ENCODE measurements around the gene CD22. TPM values are rescaled to one million over a fixed set of nuclear protein-coding genes. Genes with fewer than 3 reads are reported as not detected.

The CD22 gene
- total and polyA plus RNA-seq, 2 of the 13 experiments (the other 11 are each of a cell fraction or from before 2014, with no cell fraction given): 0.71 to 1.7 TPM

DNA sequence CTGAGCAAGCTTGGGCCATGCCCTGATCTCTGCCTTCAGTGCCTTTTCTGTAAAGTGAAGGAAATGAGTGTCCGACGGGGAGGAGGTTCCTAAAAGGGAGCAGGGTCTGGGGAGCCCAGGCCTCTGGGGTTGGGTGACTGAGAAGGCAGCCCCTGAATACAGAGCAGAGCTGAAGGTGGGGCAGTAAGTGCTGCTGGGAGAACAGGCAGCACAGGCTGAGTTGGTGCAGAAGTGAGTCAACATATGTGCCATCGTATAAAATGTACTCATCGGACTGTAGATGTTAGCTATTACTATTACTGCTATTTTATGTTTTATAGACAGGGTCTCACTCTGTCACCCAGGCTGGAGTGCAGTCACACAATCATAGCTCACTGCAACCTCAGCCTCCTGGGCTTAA is 47.7 kb upstream of the CD22 start:
- no peak overlapping the region for H2AFZ ChIP-seq (ENCODE audit: low read length)
- ChIA-PET POLR2A (interaction anchor here (0.7 to 1.7 kb wide), 4 partner anchors 10 to 233 kb away, joined by 3 to 9 read pairs (median 4); partner anchors contain the start of gene MAG), CTCF (ENCODE audit: low intra/inter-chr PET ratio, low total read pairs) (no interaction called here)
- no TSS peak for BruUV-seq (replicated peaks)
- no peaks in the 10 kb centered on the region for H3K27me3 ChIP-seq (ENCODE audit: control insufficient read depth in 1 of 2, insufficient read depth in 2 of 2, low read length in 2 of 2)
- H3K9ac ChIP-seq (ENCODE audit: insufficient read depth, low read depth, low read length): no peak overlapping the region; the same call in 1 of the 2 replicates
- H3K79me2 ChIP-seq (ENCODE audit: insufficient read depth, low read length): no peaks in the 10 kb centered on the region
- in situ Hi-C loops (cut with HindIII; ENCODE audit: extremely low pct_ligation_motif_present, low pct_unique_long_range_greater_than_20kb) (no loop called here), intact Hi-C loops (cut with micrococcal nuclease; ENCODE audit: unreplicated experiment) (no loop called here)
- H3K9me3 ChIP-seq (ENCODE audit: low read length): no peaks in the 10 kb centered on the region
- H3K4me3 ChIP-seq (replicated peaks in 1 of 3; ENCODE audit: insufficient read depth in 1 of 3, low read depth in 2 of 3, low read length in 3 of 3): no peak overlapping the region
- peaks cover 67% of the 10 kb centered on the region for H3K4me1 ChIP-seq (ENCODE audit: insufficient read depth, low read length)
- 93% methylated on average over 4 of the region's 4 CpGs for WGBS (ENCODE audit: low lambda C conversion rate)
- DNase-seq (ENCODE audit: low spot score) (no peak), ATAC-seq (peak; percentile 3; the same call in 1 of the 3 replicates), FAIRE-seq (no peak)
- H3K27ac ChIP-seq (ENCODE audit: extremely low read length, insufficient read depth, low read length): peak overlapping the region; percentile 77
- H4K20me1 ChIP-seq (ENCODE audit: insufficient read depth, low read length): no peaks in the 10 kb centered on the region
- no peak for TF ChIP-seq JUND (CRISPR knock-in tag; IDR thresholded peaks at IDR 0.05)
- TF ChIP-seq PITX1 (CRISPR knock-in tag; IDR thresholded peaks at IDR 0.05): 0 out of 2 replicates have a peak, but pooled peaks have one; percentile 2
- H3K4me2 ChIP-seq (ENCODE audit: low read depth, low read length): no peak overlapping the region
- peaks cover 2 to 3% of the 10 kb centered on the region in 2 experiments; a peak in 2 of 5 replicates for H3K36me3 ChIP-seq (replicated peaks in 1 of 2; ENCODE audit: control insufficient read depth in 1 of 2, insufficient read depth in 2 of 2, low read length in 2 of 2)

DNA sequence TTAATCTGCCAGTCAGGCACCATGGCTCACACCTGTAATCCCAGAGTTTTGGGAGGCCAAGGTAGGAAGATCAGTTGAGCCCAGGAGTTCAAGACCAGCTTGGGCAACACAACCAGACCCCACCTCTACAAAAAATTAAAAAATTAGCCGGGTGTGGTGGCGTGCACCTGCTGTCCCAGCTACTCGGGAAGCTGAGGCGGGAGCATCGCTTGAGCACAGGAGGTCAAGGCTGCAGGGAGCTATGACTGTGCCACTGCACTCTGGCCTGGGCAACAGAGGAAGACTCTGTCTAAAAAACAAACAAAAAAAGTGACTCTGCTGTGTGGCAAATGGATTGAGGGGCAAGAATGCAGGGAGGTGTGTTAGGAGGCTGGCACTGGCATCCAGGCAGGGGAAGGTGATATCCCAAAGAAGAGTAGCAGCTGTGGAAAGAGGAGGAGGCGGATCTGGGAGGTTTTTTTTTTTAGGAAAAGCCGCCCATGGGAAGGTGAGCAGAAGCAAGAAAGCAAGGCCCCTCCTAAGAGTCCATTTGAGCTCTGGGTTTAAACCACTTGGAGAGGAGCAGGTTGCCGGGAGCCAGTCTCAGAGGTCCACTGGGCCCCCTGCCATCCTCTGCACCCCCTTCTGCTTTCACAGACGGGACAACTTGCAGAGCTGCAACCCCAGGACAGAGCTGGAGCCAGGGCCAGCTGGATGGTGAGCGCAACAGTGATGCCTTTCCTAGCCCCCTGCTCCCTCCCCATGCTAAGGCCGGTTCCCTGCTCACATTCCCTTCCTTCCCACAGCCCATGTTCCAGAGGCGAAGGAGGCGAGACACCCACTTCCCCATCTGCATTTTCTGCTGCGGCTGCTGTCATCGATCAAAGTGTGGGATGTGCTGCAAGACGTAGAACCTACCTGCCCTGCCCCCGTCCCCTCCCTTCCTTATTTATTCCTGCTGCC is 44.6 kb upstream of the CD22 start:
- peak overlapping the region; percentile 14 to 35 (median 18); a peak in 2 of 6 replicates for H3K4me3 ChIP-seq (replicated peaks in 1 of 3; ENCODE audit: insufficient read depth in 1 of 3, low read depth in 2 of 3, low read length in 3 of 3)
- in situ Hi-C loops (cut with HindIII; ENCODE audit: extremely low pct_ligation_motif_present, low pct_unique_long_range_greater_than_20kb) (no loop called here), intact Hi-C loops (cut with micrococcal nuclease; ENCODE audit: unreplicated experiment) (loop anchor here (1.0 kb wide), 1 partner anchor 31 kb away; no protein-coding TSS in a partner anchor)
- H4K20me1 ChIP-seq (ENCODE audit: insufficient read depth, low read length): no peaks in the 10 kb centered on the region
- peak overlapping the region; percentile 40 for H3K27ac ChIP-seq (ENCODE audit: extremely low read length, insufficient read depth, low read length)
- no peaks in the 10 kb centered on the region for H3K36me3 ChIP-seq (replicated peaks in 1 of 2; ENCODE audit: control insufficient read depth in 1 of 2, insufficient read depth in 2 of 2, low read length in 2 of 2)
- no peak overlapping the region for H3K9ac ChIP-seq (ENCODE audit: insufficient read depth, low read depth, low read length)
- 71% methylated on average over 17 of the region's 17 CpGs for WGBS (ENCODE audit: low lambda C conversion rate)
- ATAC-seq (no peak), DNase-seq (ENCODE audit: low spot score) (peak; percentile 33), FAIRE-seq (no peak)
- no peaks in the 10 kb centered on the region for H3K79me2 ChIP-seq (ENCODE audit: insufficient read depth, low read length)
- H3K4me1 ChIP-seq (ENCODE audit: insufficient read depth, low read length): peaks cover 75% of the 10 kb centered on the region
- no peaks in the 10 kb centered on the region for H3K9me3 ChIP-seq (ENCODE audit: low read length)
- H2AFZ ChIP-seq (ENCODE audit: low read length): no peak overlapping the region
- POLR2A ChIA-PET: no interaction called here
- no TSS peak for BruUV-seq (replicated peaks)
- CTCF ChIA-PET (ENCODE audit: low intra/inter-chr PET ratio, low total read pairs): no interaction called here
- peak overlapping the region; percentile 87 for H3K4me2 ChIP-seq (ENCODE audit: low read depth, low read length)
- H3K27me3 ChIP-seq (ENCODE audit: control insufficient read depth in 1 of 2, insufficient read depth in 2 of 2, low read length in 2 of 2): peaks cover 0 to 5% of the 10 kb centered on the region in 2 experiments; a peak in 1 of 5 replicates
- TF ChIP-seq, protein P1, sequence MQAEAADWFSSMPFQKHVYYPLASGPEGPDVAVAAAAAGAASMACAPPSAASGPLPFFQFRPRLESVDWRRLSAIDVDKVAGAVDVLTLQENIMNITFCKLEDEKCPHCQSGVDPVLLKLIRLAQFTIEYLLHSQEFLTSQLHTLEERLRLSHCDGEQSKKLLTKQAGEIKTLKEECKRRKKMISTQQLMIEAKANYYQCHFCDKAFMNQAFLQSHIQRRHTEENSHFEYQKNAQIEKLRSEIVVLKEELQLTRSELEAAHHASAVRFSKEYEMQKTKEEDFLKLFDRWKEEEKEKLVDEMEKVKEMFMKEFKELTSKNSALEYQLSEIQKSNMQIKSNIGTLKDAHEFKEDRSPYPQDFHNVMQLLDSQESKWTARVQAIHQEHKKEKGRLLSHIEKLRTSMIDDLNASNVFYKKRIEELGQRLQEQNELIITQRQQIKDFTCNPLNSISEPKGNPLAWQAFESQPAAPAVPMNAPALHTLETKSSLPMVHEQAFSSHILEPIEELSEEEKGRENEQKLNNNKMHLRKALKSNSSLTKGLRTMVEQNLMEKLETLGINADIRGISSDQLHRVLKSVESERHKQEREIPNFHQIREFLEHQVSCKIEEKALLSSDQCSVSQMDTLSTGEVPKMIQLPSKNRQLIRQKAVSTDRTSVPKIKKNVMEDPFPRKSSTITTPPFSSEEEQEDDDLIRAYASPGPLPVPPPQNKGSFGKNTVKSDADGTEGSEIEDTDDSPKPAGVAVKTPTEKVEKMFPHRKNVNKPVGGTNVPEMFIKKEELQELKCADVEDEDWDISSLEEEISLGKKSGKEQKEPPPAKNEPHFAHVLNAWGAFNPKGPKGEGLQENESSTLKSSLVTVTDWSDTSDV (CRISPR knock-in tag; IDR thresholded peaks at IDR 0.05): no peak
- 0 out of 2 replicates have a peak, but pooled peaks have one; percentile 18 for TF ChIP-seq RARA (CRISPR knock-in tag; IDR thresholded peaks at IDR 0.05)
- peak in 1 of 2 experiments; percentile 43; a peak in 1 of 4 replicates for TF ChIP-seq NR2F1 (CRISPR knock-in tag; IDR thresholded peaks at IDR 0.05)
- TF ChIP-seq ZNF460 (CRISPR knock-in tag; IDR thresholded peaks at IDR 0.05; ENCODE audit: borderline replicate concordance): peak; percentile 96
- TF ChIP-seq ZMYM3 (CRISPR knock-in tag; IDR thresholded peaks at IDR 0.05): peak; percentile 49; the same call in 1 of the 2 replicates
- TF ChIP-seq ZNF670 (CRISPR knock-in tag; IDR thresholded peaks at IDR 0.05; ENCODE audit: borderline replicate concordance): no peak
- peak; percentile 57; the same call in 1 of the 2 replicates for TF ChIP-seq ZMYM2 (CRISPR knock-in tag; IDR thresholded peaks at IDR 0.05)
- TF ChIP-seq, protein P2, sequence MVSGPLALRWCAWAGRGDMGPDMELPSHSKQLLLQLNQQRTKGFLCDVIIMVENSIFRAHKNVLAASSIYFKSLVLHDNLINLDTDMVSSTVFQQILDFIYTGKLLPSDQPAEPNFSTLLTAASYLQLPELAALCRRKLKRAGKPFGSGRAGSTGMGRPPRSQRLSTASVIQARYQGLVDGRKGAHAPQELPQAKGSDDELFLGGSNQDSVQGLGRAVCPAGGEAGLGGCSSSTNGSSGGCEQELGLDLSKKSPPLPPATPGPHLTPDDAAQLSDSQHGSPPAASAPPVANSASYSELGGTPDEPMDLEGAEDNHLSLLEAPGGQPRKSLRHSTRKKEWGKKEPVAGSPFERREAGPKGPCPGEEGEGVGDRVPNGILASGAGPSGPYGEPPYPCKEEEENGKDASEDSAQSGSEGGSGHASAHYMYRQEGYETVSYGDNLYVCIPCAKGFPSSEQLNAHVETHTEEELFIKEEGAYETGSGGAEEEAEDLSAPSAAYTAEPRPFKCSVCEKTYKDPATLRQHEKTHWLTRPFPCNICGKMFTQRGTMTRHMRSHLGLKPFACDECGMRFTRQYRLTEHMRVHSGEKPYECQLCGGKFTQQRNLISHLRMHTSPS (CRISPR knock-in tag; IDR thresholded peaks at IDR 0.05; ENCODE audit: low read depth): peak; percentile 72
- TF ChIP-seq NR2F6 (IDR thresholded peaks at IDR 0.05): peak; percentile 64
- peak; percentile 72 for TF ChIP-seq NR2F6 (CRISPR knock-in tag; IDR thresholded peaks at IDR 0.05)

Measured in HepG2 (cell line).